ENCODE results near the gene EP300. TPM values are rescaled to one million over a fixed set of nuclear protein-coding genes. Genes with fewer than 3 reads are reported as not detected.

Gene EP300
- polyA plus RNA-seq, 1 donor from 2014 or later: 13.9 TPM

GRCh38 chr22:41226723-41227655 is 134.6 kb downstream of the EP300 start:
- no peaks in the 10 kb centered on the region for H3F3A ChIP-seq (ENCODE audit: insufficient read depth, low read length, poor library complexity, severe bottlenecking)
- no peaks in the 10 kb centered on the region for H3K27me3 ChIP-seq (ENCODE audit: insufficient read depth, low read depth, low read length)
- H3K27ac ChIP-seq (ENCODE audit: low read length): no peak overlapping the region
- TF ChIP-seq SMC3 (conservative IDR thresholded peaks at IDR 0.05; ENCODE audit: poor library complexity) (no peak), EP300 (conservative IDR thresholded peaks at IDR 0.05; ENCODE audit: poor library complexity, severe bottlenecking) (no peak), MXI1 (conservative IDR thresholded peaks at IDR 0.05; ENCODE audit: poor library complexity, severe bottlenecking) (no peak), POLR2AphosphoS5 (IDR thresholded peaks at IDR 0.05) (no peak), REST (IDR thresholded peaks at IDR 0.05; ENCODE audit: borderline replicate concordance) (no peak), RAD21 (conservative IDR thresholded peaks at IDR 0.05) (no peak), EZH2 (IDR thresholded peaks at IDR 0.05; ENCODE audit: borderline replicate concordance, insufficient read depth, low read length, poor library complexity, severe bottlenecking) (no peak), TAF1 (IDR thresholded peaks at IDR 0.05; ENCODE audit: low read depth) (no peak), CTCF (IDR thresholded peaks at IDR 0.05; ENCODE audit: poor library complexity, severe bottlenecking) (no peak)
- H3K9me2 ChIP-seq (ENCODE audit: insufficient read depth, low read length): no peaks in the 10 kb centered on the region
- H2AFZ ChIP-seq (ENCODE audit: low read depth, low read length): no peak overlapping the region
- no peak overlapping the region for H3K9ac ChIP-seq (ENCODE audit: low read length)
- H3K36me3 ChIP-seq (ENCODE audit: insufficient read depth, low read length): no peaks in the 10 kb centered on the region
- no peaks in the 10 kb centered on the region for H4K20me1 ChIP-seq (ENCODE audit: insufficient read depth)
- no peaks in the 10 kb centered on the region for H3K79me2 ChIP-seq (replicated peaks; ENCODE audit: insufficient read depth, low read length)
- H3K9me3 ChIP-seq (ENCODE audit: low read length): no peaks in the 10 kb centered on the region
- H3K4me2 ChIP-seq (ENCODE audit: low read length): no peak overlapping the region
- no peak overlapping the region for H3K4me3 ChIP-seq (ENCODE audit: low read length)

- Histone ChIP-seq H3K4me3 (ENCODE audit: low read length) (no peak overlapping the region), H3K27me3 (ENCODE audit: insufficient read depth, low read depth, low read length) (no peaks in the 10 kb centered on the region), H4K20me1 (ENCODE audit: insufficient read depth) (no peaks in the 10 kb centered on the region), H3K9ac (ENCODE audit: low read length) (no peak overlapping the region), H3K9me3 (ENCODE audit: low read length) (no peaks in the 10 kb centered on the region), H3F3A (ENCODE audit: insufficient read depth, low read length, poor library complexity, severe bottlenecking) (no peaks in the 10 kb centered on the region), H3K27ac (ENCODE audit: low read length) (no peak overlapping the region), H3K36me3 (ENCODE audit: insufficient read depth, low read length) (no peaks in the 10 kb centered on the region), H2AFZ (ENCODE audit: low read depth, low read length) (no peak overlapping the region), H3K4me2 (ENCODE audit: low read length) (no peak overlapping the region), H3K79me2 (replicated peaks; ENCODE audit: insufficient read depth, low read length) (no peaks in the 10 kb centered on the region), H3K9me2 (ENCODE audit: insufficient read depth, low read length) (no peaks in the 10 kb centered on the region)
- TF ChIP-seq EP300 (conservative IDR thresholded peaks at IDR 0.05; ENCODE audit: poor library complexity, severe bottlenecking) (no peak), MXI1 (conservative IDR thresholded peaks at IDR 0.05; ENCODE audit: poor library complexity, severe bottlenecking) (no peak), CTCF (IDR thresholded peaks at IDR 0.05; ENCODE audit: poor library complexity, severe bottlenecking) (no peak), EZH2 (IDR thresholded peaks at IDR 0.05; ENCODE audit: borderline replicate concordance, insufficient read depth, low read length, poor library complexity, severe bottlenecking) (no peak), RAD21 (conservative IDR thresholded peaks at IDR 0.05) (no peak), POLR2AphosphoS5 (IDR thresholded peaks at IDR 0.05) (no peak), SMC3 (conservative IDR thresholded peaks at IDR 0.05; ENCODE audit: poor library complexity) (no peak)
These were observed 136.8 kb downstream of the EP300 start for GRCh38 chr22:41229215-41229614.
